Gastroesophageal sphincter (tissue), 3 donors: Measurements from ENCODE around the gene DIABLO.

Source experiments
- CTCF ChIP-seq, 4 experiments: fragments of 200-600 bp in 2 of 4; fragments of 450-650 bp in 2 of 4; sonication (generic) in 1 of 4; IDR thresholded peaks; one replicate each; pipeline ENCODE4 v1.5.1; 2017 to 2019; ENCODE audit warnings: antibody characterized with exemption in 4 of 4, mild to moderate bottlenecking in 2 of 4, moderate library complexity in 2 of 4
- EP300 ChIP-seq: sonication (generic); formaldehyde crosslinking; IDR thresholded peaks from one replicate; pipeline ENCODE4 v1.6.1; 2017; ENCODE audit warnings: antibody characterized with exemption, mild to moderate bottlenecking
- POLR2AphosphoS5 ChIP-seq: sonication (generic); formaldehyde crosslinking; IDR thresholded peaks from one replicate; pipeline ENCODE4 v1.6.1; 2017; ENCODE audit warnings: antibody characterized with exemption

DNA sequence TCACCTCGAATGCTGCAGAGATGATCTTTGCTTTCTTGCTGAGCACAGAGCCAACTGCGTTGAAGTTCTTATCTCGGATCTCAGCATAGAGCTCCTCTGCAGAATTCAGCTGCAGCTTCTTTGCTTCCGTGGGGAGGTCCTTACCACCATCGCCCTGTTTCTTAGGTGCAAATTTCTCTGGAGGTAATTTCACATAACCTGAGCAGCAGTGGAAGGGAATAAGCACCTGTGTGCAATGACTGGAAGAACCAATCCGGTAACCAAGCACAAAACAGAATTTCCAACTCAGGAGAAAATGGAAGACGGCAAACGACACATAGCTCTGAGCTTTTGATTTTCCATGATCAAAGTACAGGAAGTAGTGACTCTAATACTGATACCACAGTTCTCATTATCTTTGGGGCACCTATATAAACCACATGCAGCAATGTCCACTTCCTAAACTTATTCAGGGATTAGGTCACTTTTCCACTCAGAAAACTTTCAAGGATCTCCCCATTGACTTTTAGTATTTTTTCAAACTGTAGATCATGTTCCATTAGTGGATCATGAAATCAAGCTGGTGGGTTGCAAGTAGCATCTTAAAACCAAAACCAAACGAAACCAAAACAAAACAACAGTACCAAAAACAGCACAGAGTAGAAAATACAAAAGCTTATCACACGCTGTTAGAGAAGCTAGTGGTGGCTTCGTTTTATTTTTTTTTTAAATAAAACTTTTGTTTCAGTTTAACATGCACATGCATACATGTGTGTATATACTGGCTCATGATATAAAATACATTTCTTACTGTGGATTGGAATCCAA, 18.9 kb upstream of the DIABLO start:
- TF ChIP-seq EP300 (no peak), CTCF (IDR thresholded peaks at IDR 0.05) (no peak), POLR2AphosphoS5 (no peak)
